ENCODE measurements around the gene CORO1A.
A peak's percentile ranks its signal among the peaks of the same experiment; 100 is the strongest.
"Not testable (repeated sequence)": the region's sequence is repeated elsewhere in the genome, so short reads cannot be mapped to it uniquely, and the experiment has no call there.

CORO1A gene

GRCh38 chr16:30199608-30200343, 16.4 kb downstream of the CORO1A start:
- not testable (repeated sequence) for H3K4me3 ChIP-seq (replicated peaks; ENCODE audit: low read depth, low read length); DNase-seq (ENCODE audit: low read depth)

- DNase-seq (ENCODE audit: low read depth) = not testable (repeated sequence)
- peak overlapping the region; percentile 35 for H3K4me3 ChIP-seq (replicated peaks; ENCODE audit: low read depth, low read length)
Observed at GRCh38 chr16:30205541-30206236, 22.3 kb downstream of the CORO1A start.

- DNase-seq (ENCODE audit: low read depth) = not testable (repeated sequence)
- peak overlapping the region; percentile 35 for H3K4me3 ChIP-seq (replicated peaks; ENCODE audit: low read depth, low read length)
Observed at GRCh38 chr16:30206252-30206651, 22.9 kb downstream of the CORO1A start.

DNA sequence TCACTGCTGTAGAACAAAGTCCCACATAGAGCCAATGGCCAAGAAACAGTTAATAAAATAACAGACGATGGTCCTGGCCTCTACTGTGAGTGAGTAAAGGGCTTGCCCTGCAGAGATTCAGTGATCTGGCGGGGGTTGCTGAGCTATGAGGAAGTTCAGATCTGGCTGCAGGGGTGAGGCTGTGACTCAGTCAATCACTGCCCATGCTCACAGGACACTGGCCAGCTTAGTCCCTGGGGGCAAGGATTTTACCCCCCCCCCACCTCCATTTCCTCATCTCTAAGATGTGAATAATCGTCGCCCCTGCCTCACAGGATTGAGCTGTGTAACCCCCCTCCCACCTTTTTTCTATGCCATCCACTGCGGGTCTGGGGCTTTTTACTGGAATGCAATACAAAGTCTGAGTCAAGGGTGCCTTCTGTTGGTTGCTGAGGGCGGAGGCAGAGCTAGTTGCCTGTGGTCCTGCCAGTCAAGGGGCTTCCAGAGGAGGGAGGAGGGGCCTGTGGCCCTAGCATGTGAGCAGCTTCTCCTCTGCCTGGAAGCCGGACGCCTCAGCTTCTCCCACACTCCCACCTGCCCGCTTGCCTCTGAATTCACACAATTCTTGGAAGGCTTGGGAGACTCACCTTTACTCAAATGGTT, 23.8 kb downstream of the CORO1A start:
- not testable (repeated sequence) for H3K4me3 ChIP-seq (replicated peaks; ENCODE audit: low read depth, low read length); DNase-seq (ENCODE audit: low read depth)

DNA sequence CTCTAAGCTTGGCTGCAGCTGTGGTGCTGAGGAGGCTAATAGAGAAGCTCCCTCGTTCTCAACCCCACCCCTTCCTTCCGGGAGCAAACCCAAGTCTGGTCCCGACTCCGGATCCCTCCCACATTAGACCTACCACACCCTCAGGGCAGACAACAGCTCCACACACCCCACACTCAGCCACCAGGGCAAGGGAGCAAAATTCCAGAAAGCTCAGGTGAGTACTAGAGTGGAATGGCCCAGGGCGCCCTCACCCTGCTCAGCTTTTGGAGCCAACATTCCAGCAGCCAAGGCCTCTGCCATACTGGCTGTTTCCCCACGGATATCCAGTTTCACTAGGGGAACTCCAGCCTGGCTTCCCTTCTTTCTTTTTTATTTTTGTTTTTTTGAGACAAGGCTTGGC, 25.6 kb downstream of the CORO1A start:
- not testable (repeated sequence) for H3K4me3 ChIP-seq (replicated peaks; ENCODE audit: low read depth, low read length); DNase-seq (ENCODE audit: low read depth)

- not testable (repeated sequence) for DNase-seq (ENCODE audit: low read depth); H3K4me3 ChIP-seq (replicated peaks; ENCODE audit: low read depth, low read length)
Observed at GRCh38 chr16:30211414-30211813, 28.0 kb downstream of the CORO1A start.

DNA sequence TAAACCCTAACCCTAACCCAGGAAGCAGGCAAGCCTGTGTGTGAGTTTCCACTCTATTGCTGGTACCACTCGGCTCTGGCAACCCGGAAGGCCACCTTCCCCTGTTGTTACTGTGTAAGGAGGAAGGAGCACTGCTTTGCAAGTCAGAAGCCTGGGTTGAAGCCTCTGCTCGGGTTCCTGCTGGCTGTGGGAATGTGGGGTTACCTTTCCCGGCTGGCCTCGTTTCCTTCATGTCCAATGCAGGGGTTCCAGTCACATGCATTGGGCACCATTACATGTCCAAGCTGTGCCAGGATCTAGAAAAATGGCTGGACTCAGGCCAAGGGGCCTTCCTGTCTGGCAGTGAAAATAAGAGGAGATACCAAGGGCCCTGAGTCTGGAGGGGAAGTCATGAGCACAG, 33.7 kb downstream of the CORO1A start:
- DNase-seq (ENCODE audit: low read depth) = not testable (repeated sequence)

More for the DNA sequence above, 33.7 kb downstream of the CORO1A start:
- H3K4me3 ChIP-seq (replicated peaks; ENCODE audit: low read depth, low read length) = not testable (repeated sequence)
